ENCODE data around the gene RFLNA. TPM values are rescaled to one million over a fixed set of nuclear protein-coding genes. Genes with fewer than 3 reads are reported as not detected.

The RFLNA gene
- total and polyA plus RNA-seq, 2 of the 13 experiments (the other 11 are each of a cell fraction or from before 2014, with no cell fraction given) = not detected

DNA sequence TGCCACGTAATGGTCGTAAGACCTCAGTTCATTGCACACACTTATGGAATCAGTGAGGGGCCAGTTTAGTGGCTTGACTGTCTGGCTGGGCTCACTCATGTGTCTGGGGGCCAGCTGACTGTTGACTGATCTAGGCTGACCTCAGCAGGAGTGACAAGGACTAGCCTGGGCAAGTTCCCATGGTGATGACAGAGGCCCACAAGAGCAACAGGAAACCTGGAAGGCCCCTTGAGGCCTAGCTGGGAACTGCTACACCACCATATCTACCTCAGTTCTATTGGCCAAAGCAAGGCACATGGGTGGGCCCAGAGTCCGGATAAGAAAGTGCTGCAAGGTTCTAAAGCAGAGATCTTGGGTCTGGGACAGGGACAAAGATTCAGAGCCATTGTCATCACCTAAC, 21.3 kb upstream of the RFLNA start (continued):
- TF ChIP-seq KAT7 (CRISPR knock-in tag; IDR thresholded peaks at IDR 0.05; ENCODE audit: borderline replicate concordance) (no peak), IRF2 (CRISPR knock-in tag; IDR thresholded peaks at IDR 0.05) (no peak), RAD21 (CRISPR knock-in tag; IDR thresholded peaks at IDR 0.05) (peak; percentile 40), USF2 (IDR thresholded peaks at IDR 0.05; ENCODE audit: low read depth, low read length) (peak; percentile 40; the same call in 1 of the 2 replicates), USF2 (CRISPR knock-in tag; IDR thresholded peaks at IDR 0.05; ENCODE audit: borderline replicate concordance) (peak; percentile 66; the same call in 1 of the 2 replicates), NR2C2 (CRISPR knock-in tag; IDR thresholded peaks at IDR 0.05; ENCODE audit: borderline replicate concordance) (no peak), ZFX (CRISPR knock-in tag; IDR thresholded peaks at IDR 0.05; ENCODE audit: low read depth) (peak; percentile 75), PATZ1 (CRISPR knock-in tag; IDR thresholded peaks at IDR 0.05) (peak; percentile 71), RFX1 (IDR thresholded peaks at IDR 0.05) (peak; percentile 69), KAT2B (IDR thresholded peaks at IDR 0.05; ENCODE audit: borderline replicate concordance, low read depth, low read length) (no peak), ETV5 (CRISPR knock-in tag; IDR thresholded peaks at IDR 0.05; ENCODE audit: borderline replicate concordance) (peak; percentile 66), ZNF883 (CRISPR knock-in tag; IDR thresholded peaks at IDR 0.05; ENCODE audit: not compliant biosample characterization) (no peak), ZBED4 (CRISPR knock-in tag; IDR thresholded peaks at IDR 0.05; ENCODE audit: borderline replicate concordance) (no peak), TBL1XR1 (IDR thresholded peaks at IDR 0.05; ENCODE audit: borderline replicate concordance, low read length, partially characterized antibody) (no peak), PAWR (CRISPR knock-in tag; IDR thresholded peaks at IDR 0.05; ENCODE audit: borderline replicate concordance) (0 out of 2 replicates have a peak, but pooled peaks have one; percentile 42), ATF7 (IDR thresholded peaks at IDR 0.05) (no peak), ATF7 (CRISPR knock-in tag; IDR thresholded peaks at IDR 0.05) (0 out of 2 replicates have a peak, but pooled peaks have one; percentile 35), ZNF20 (CRISPR knock-in tag; IDR thresholded peaks at IDR 0.05) (no peak), KDM5B (CRISPR knock-in tag; IDR thresholded peaks at IDR 0.05; ENCODE audit: borderline replicate concordance) (no peak), DZIP1 (CRISPR knock-in tag; IDR thresholded peaks at IDR 0.05) (no peak), SMAD9 (CRISPR knock-in tag; IDR thresholded peaks at IDR 0.05) (no peak)
